PC-9 (cell line): ENCODE results near the gene PRR5. TPM values are rescaled to one million over a fixed set of nuclear protein-coding genes. Genes with fewer than 3 reads are reported as not detected.

Source experiments
- BruUV-seq: library from RNA; stranded (reverse); fragments of 400-500 nt; replicated peaks from 2 replicates; lab custom pipeline; 2021; lab: Mats Ljungman, UMichigan
- CTCF ChIA-PET: fragments of 300-600 bp; sonication (Branson Sonifier 250); formaldehyde crosslinking; loops from one replicate; lab custom pipeline; 2022; ENCODE audit warnings: antibody characterized with exemption; lab: Charles Lee
- POLR2A ChIA-PET: fragments of 300-600 bp; sonication (Branson Sonifier 250); formaldehyde crosslinking; loops from one replicate; lab custom pipeline; 2022; ENCODE audit warnings: antibody characterized with exemption; ENCODE audit not compliant: unreplicated experiment; lab: Charles Lee
- DNase-seq, 2 experiments: peaks; one replicate each; pipeline versions ENCODE4 v3.0.0 to v3.0.0-alpha.2; 2015 to 2022; ENCODE audit warnings: mixed read lengths in 1 of 2
- H2AFZ ChIP-seq: fragments of 200-600 bp; sonication (generic); 2 replicates; pipeline ENCODE4 v1.8.1; 2017; ENCODE audit warnings: antibody characterized with exemption
- H3F3A ChIP-seq: fragments of 200-600 bp; sonication (generic); 2 replicates; pipeline ENCODE4 v1.8.1; 2017; ENCODE audit warnings: antibody characterized with exemption, mild to moderate bottlenecking, low read depth; ENCODE audit not compliant: insufficient read depth
- H3K27ac ChIP-seq: fragments of 200-600 bp; sonication (generic); 2 replicates; pipeline ENCODE4 v1.6.1; 2016; ENCODE audit warnings: mixed run types
- H3K27me3 ChIP-seq: fragments of 200-600 bp; sonication (generic); 2 replicates; pipeline ENCODE4 v1.6.1; 2016; ENCODE audit warnings: low read depth, mixed run types; ENCODE audit not compliant: insufficient read depth
- H3K36me3 ChIP-seq: fragments of 200-600 bp; sonication (generic); 2 replicates; pipeline ENCODE4 v1.6.1; 2016; ENCODE audit warnings: low read depth, mixed run types
- H3K4me1 ChIP-seq: fragments of 200-600 bp; sonication (generic); replicated peaks from 2 replicates; pipeline ENCODE4 v1.6.1; 2016; ENCODE audit warnings: mixed run types; ENCODE audit not compliant: insufficient read depth
- H3K4me2 ChIP-seq: fragments of 200-600 bp; sonication (generic); 2 replicates; pipeline ENCODE4 v1.6.1; 2017; ENCODE audit warnings: mixed run types
- H3K4me3 ChIP-seq: fragments of 200-600 bp; sonication (generic); 2 replicates; pipeline ENCODE4 v1.6.1; 2016; ENCODE audit warnings: mixed run types
- H3K79me2 ChIP-seq: fragments of 200-600 bp; sonication (generic); 2 replicates; pipeline ENCODE4 v1.6.1; 2017; ENCODE audit warnings: low read depth, mixed run types
- H3K9me2 ChIP-seq: fragments of 200-600 bp; sonication (generic); 2 replicates; pipeline ENCODE4 v1.8.1; 2017; ENCODE audit warnings: mild to moderate bottlenecking; ENCODE audit not compliant: insufficient read depth
- H3K9me3 ChIP-seq: fragments of 200-600 bp; sonication (generic); 2 replicates; pipeline ENCODE4 v1.8.1; 2016; ENCODE audit warnings: low read depth; ENCODE audit not compliant: insufficient read depth
- H4K20me1 ChIP-seq: fragments of 200-600 bp; sonication (generic); 2 replicates; pipeline ENCODE4 v1.8.1; 2017; ENCODE audit not compliant: insufficient read depth
- EZH2 ChIP-seq: fragments of 200-600 bp; sonication (generic); IDR thresholded peaks from 2 replicates; pipeline ENCODE4 v1.8.0; 2017; ENCODE audit warnings: antibody characterized with exemption, low read depth
- intact Hi-C: fragments of 100-400 bp; cut with micrococcal nuclease; formaldehyde crosslinking; loops from one replicate; pipeline ENCODE4 v1.10.0; 2022; ENCODE audit not compliant: unreplicated experiment
- total RNA-seq: library from RNA; stranded (reverse); gene quantifications from 2 replicates; pipeline ENCODE4 v1.2.3, GENCODE V29; 2021
- TF ChIP-seq, protein P1 (sequence below): fragments of 200-600 bp; sonication (generic); conservative IDR thresholded peaks from 2 replicates; pipeline ENCODE4 v1.6.1; 2017; ENCODE audit warnings: mixed run types, antibody characterized with exemption, mild to moderate bottlenecking, moderate library complexity

Gene PRR5
- total RNA-seq, 1 experiment from 2014 or later, result 22.1 TPM

GRCh38 chr22:44741929-44742328 is 39.9 kb downstream of the PRR5 start:
- no peaks in the 10 kb centered on the region for H3K9me2 ChIP-seq
- CTCF ChIA-PET, result no interaction called here
- H3K79me2 ChIP-seq, result no peaks in the 10 kb centered on the region
- no peaks in the 10 kb centered on the region for H3K9me3 ChIP-seq
- intact Hi-C loops, result no loop called here
- peaks cover 13% of the 10 kb centered on the region; the same call in 1 of the 2 replicates for H3F3A ChIP-seq
- TF ChIP-seq, protein P1, sequence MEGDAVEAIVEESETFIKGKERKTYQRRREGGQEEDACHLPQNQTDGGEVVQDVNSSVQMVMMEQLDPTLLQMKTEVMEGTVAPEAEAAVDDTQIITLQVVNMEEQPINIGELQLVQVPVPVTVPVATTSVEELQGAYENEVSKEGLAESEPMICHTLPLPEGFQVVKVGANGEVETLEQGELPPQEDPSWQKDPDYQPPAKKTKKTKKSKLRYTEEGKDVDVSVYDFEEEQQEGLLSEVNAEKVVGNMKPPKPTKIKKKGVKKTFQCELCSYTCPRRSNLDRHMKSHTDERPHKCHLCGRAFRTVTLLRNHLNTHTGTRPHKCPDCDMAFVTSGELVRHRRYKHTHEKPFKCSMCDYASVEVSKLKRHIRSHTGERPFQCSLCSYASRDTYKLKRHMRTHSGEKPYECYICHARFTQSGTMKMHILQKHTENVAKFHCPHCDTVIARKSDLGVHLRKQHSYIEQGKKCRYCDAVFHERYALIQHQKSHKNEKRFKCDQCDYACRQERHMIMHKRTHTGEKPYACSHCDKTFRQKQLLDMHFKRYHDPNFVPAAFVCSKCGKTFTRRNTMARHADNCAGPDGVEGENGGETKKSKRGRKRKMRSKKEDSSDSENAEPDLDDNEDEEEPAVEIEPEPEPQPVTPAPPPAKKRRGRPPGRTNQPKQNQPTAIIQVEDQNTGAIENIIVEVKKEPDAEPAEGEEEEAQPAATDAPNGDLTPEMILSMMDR, result no peak
- TF ChIP-seq EZH2, result no peak
- POLR2A ChIA-PET, result no interaction called here
- H3K4me1 ChIP-seq, result peaks cover 25% of the 10 kb centered on the region
- H2AFZ ChIP-seq, result no peak overlapping the region
- no peaks in the 10 kb centered on the region for H3K36me3 ChIP-seq
- DNase-seq, result no peak
- BruUV-seq, result no TSS peak
- H3K27ac ChIP-seq, result no peak overlapping the region
- H3K27me3 ChIP-seq, result no peaks in the 10 kb centered on the region
- H4K20me1 ChIP-seq, result no peaks in the 10 kb centered on the region
- H3K4me3 ChIP-seq, result no peak overlapping the region
- no peak overlapping the region for H3K4me2 ChIP-seq

- BruUV-seq, result no TSS peak
- H3K4me1 ChIP-seq, result peaks cover 20% of the 10 kb centered on the region
- no peaks in the 10 kb centered on the region for H3K9me3 ChIP-seq
- H3K9me2 ChIP-seq, result no peaks in the 10 kb centered on the region
- H3K27me3 ChIP-seq, result no peaks in the 10 kb centered on the region
- intact Hi-C loops, result no loop called here
- H4K20me1 ChIP-seq, result no peaks in the 10 kb centered on the region
- no peaks in the 10 kb centered on the region for H3K36me3 ChIP-seq
- no peak overlapping the region for H3K4me3 ChIP-seq
- no peak overlapping the region for H3K27ac ChIP-seq
- TF ChIP-seq, protein P1, result no peak
- TF ChIP-seq EZH2, result no peak
- DNase-seq, result no peak
- no peak overlapping the region for H2AFZ ChIP-seq
- H3F3A ChIP-seq, result peaks cover 13% of the 10 kb centered on the region; the same call in 1 of the 2 replicates
- no peaks in the 10 kb centered on the region for H3K79me2 ChIP-seq
- CTCF ChIA-PET, result no interaction called here
- H3K4me2 ChIP-seq, result no peak overlapping the region
- POLR2A ChIA-PET, result no interaction called here
Observed at GRCh38 chr22:44743247-44743646, 41.2 kb downstream of the PRR5 start.

DNA sequence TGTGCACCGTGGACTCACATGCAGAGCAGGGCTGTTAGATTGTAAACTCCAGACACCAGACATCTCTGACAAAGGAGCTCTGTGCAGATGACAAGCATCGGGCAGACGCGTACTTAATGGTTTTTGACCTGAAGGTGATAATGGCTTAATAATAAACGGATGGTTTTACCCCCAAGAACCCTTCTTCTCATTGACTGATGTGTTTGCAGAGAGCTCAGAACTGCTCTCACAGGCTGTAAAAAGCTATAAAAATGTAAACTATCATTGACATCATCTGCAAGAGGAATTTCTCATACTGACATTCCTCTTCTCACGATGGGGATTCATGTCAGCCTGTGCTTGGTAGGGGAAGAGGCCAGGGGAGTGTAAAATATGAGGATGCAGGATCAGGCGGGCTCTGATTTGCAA is 41.8 kb downstream of the PRR5 start:
- Histone ChIP-seq H3K9me3 (no peaks in the 10 kb centered on the region), H3K27ac (no peak overlapping the region), H3K27me3 (no peaks in the 10 kb centered on the region), H3K4me2 (no peak overlapping the region), H3K4me1 (peaks cover 14% of the 10 kb centered on the region), H3K36me3 (no peaks in the 10 kb centered on the region), H3F3A (peaks cover 13% of the 10 kb centered on the region; the same call in 1 of the 2 replicates), H3K79me2 (no peaks in the 10 kb centered on the region), H3K4me3 (no peak overlapping the region), H4K20me1 (no peaks in the 10 kb centered on the region), H2AFZ (no peak overlapping the region), H3K9me2 (no peaks in the 10 kb centered on the region)
- BruUV-seq, result no TSS peak
- ChIA-PET CTCF (interaction anchor here (0.6 kb wide), 1 partner anchor 1209 kb away, joined by 4 read pairs; no protein-coding TSS in a partner anchor), POLR2A (no interaction called here)
- intact Hi-C loops, result no loop called here
- TF ChIP-seq, protein P1, result no peak
- no peak for TF ChIP-seq EZH2
- DNase-seq, result no peak
